ENCODE measurements around the gene S100P.

GRCh38 chr4:6731318-6731675 is 37.6 kb downstream of the S100P start:
- TF ChIP-seq CTCF (IDR thresholded peaks at IDR 0.05) (no peak), POLR2A (IDR thresholded peaks at IDR 0.05) (no peak)
